Kidney (tissue), 14 donors: ENCODE measurements around the gene FOXN3. TPM values are rescaled to one million over a fixed set of nuclear protein-coding genes. Genes with fewer than 3 reads are reported as not detected.
"Not testable (repeated sequence)": the region's sequence is repeated elsewhere in the genome, so short reads cannot be mapped to it uniquely, and the experiment has no call there.

Experiments
- DNase-seq, 5 donors: peaks; one replicate each; pipeline ENCODE4 v3.0.0-alpha.2; 2013 to 2020
- FAIRE-seq: peaks from 2 replicates; lab custom pipeline; 2012; peaks lifted over from hg19 to GRCh38; lab: Jason Lieb, UNC
- H3K27ac ChIP-seq, 2 donors: one replicate each; pipeline ENCODE4 v1.7.0; 2013; ENCODE audit warnings: low read depth in 2 of 2, low read length in 2 of 2, inconsistent platforms in 1 of 2
- H3K27me3 ChIP-seq: one replicate; pipeline ENCODE4 v1.7.1; 2013; ENCODE audit warnings: low read length, inconsistent platforms; ENCODE audit not compliant: control insufficient read depth, insufficient read depth
- H3K36me3 ChIP-seq, 3 donors: one replicate each; pipeline versions ENCODE4 v1.7.0 to v1.7.1; 2013; ENCODE audit warnings: low read length in 3 of 3, control low read depth in 1 of 3, inconsistent platforms in 1 of 3; ENCODE audit not compliant: insufficient read depth in 3 of 3, control insufficient read depth in 2 of 3
- H3K4me1 ChIP-seq, 3 donors: one replicate each; pipeline versions ENCODE4 v1.7.0 to v1.7.1; 2013; ENCODE audit warnings: low read length in 3 of 3, inconsistent platforms in 1 of 3, low read depth in 1 of 3; ENCODE audit not compliant: control insufficient read depth in 2 of 3, insufficient read depth in 2 of 3
- H3K4me3 ChIP-seq, 3 donors: one replicate each; pipeline versions ENCODE4 v1.7.0 to v1.8.1; 2013; ENCODE audit warnings: low read length in 3 of 3, control low read depth in 1 of 3, inconsistent platforms in 1 of 3
- H3K9ac ChIP-seq, 3 donors: one replicate each; pipeline versions ENCODE4 v1.7.0 to v1.7.1; 2013; ENCODE audit warnings: low read length in 3 of 3, control low read depth in 1 of 3, inconsistent platforms in 1 of 3
- H3K9me3 ChIP-seq, 3 donors: one replicate each; pipeline versions ENCODE4 v1.7.0 to v1.7.1; 2013; ENCODE audit warnings: low read length in 3 of 3, control low read depth in 1 of 3, inconsistent platforms in 1 of 3; ENCODE audit not compliant: control insufficient read depth in 2 of 3, insufficient read depth in 1 of 3
- CTCF ChIP-seq: IDR thresholded peaks from 3 replicates; pipeline ENCODE4 v1.5.1; 2012; ENCODE audit warnings: mild to moderate bottlenecking, moderate library complexity, borderline replicate concordance; ENCODE audit not compliant: insufficient read depth; ENCODE audit errors: extremely low read depth
- intact Hi-C: fragments of 100-400 bp; cut with DNase I; formaldehyde crosslinking; loops from one replicate; pipeline ENCODE4 v1.11.1; 2022
- polyA plus RNA-seq: library from polyadenylated mRNA; stranded (reverse); fragments of 350-450 nt; fragmentation: Illumina TruSeq; extraction: RNeasy Lipid Tissue Mini Kit (QIAGEN cat#74804); gene quantifications from one replicate; pipeline ENCODE4 v1.2.3, GENCODE V29; 2014; ENCODE audit warnings: low read depth, low replicate concordance; ENCODE audit not compliant: insufficient read depth
- total RNA-seq: library from RNA; stranded (reverse); fragmentation: NEBNext Ultra II Directional; extraction: Animal tissue kit (Norgen Biotek cat#: 25700); gene quantifications from one replicate; pipeline ENCODE4 v1.2.1, GENCODE V29; 2021
- donor health status: control.
- donor health status: control.
- donor health status: control.
- donor health status: control.
- donor health status: control.
- donor health status: DM: yes; HTN: yes; CAD: no.
- donor health status: Normal renal cell carcinoma (clear cell type).

Gene FOXN3
- total and polyA plus RNA-seq, 2 donors from 2014 or later, result 6.4 to 50.1 TPM

- no peak for FAIRE-seq
- intact Hi-C loops, result no loop called here
- H3K4me3 ChIP-seq, result no peak overlapping the region
Measured at GRCh38 chr14:89117012-89117411, 300.0 kb downstream of the FOXN3 start.

GRCh38 chr14:89114109-89114508 is 302.9 kb downstream of the FOXN3 start:
- no peaks in the 10 kb centered on the region for H3K4me1 ChIP-seq
- intact Hi-C loops, result no loop called here
- no peak overlapping the region for H3K27ac ChIP-seq
- no peak overlapping the region for H3K9ac ChIP-seq
- no peaks in the 10 kb centered on the region for H3K36me3 ChIP-seq
- H3K4me3 ChIP-seq, result no peak overlapping the region
- H3K9me3 ChIP-seq, result no peaks in the 10 kb centered on the region
- no peak for TF ChIP-seq CTCF
- no peaks in the 10 kb centered on the region for H3K27me3 ChIP-seq
- DNase-seq (no peak), FAIRE-seq (no peak)

More at GRCh38 chr14:89117012-89117411, 300.0 kb downstream of the FOXN3 start:
- Histone ChIP-seq H3K27ac (no peak overlapping the region), H3K9ac (no peak overlapping the region), H3K36me3 (no peaks in the 10 kb centered on the region), H3K4me1 (no peaks in the 10 kb centered on the region), H3K27me3 (no peaks in the 10 kb centered on the region), H3K9me3 (no peaks in the 10 kb centered on the region)
- peak in 1 of 5 donors; percentile 17 for DNase-seq
- TF ChIP-seq CTCF, result no peak

- H3K4me1 ChIP-seq, result no peaks in the 10 kb centered on the region
- no peak for TF ChIP-seq CTCF
- no peaks in the 10 kb centered on the region for H3K9me3 ChIP-seq
- no peak overlapping the region for H3K9ac ChIP-seq
- H3K4me3 ChIP-seq, result no peak overlapping the region
- no peaks in the 10 kb centered on the region for H3K36me3 ChIP-seq
- no peaks in the 10 kb centered on the region for H3K27me3 ChIP-seq
- no peak overlapping the region for H3K27ac ChIP-seq
- FAIRE-seq (no peak), DNase-seq (no peak)
- intact Hi-C loops, result no loop called here
Measured at GRCh38 chr14:89112720-89113119, 304.3 kb downstream of the FOXN3 start.

- H3K36me3 ChIP-seq, FAIRE-seq, H3K9me3 ChIP-seq, H3K4me1 ChIP-seq, H3K4me3 ChIP-seq, H3K9ac ChIP-seq, intact Hi-C loops, H3K27ac ChIP-seq, H3K27me3 ChIP-seq: not testable (repeated sequence)
- DNase-seq, result peak in 1 of 5 donors; percentile 53
Measured at GRCh38 chr14:89111766-89112543, 305.1 kb downstream of the FOXN3 start.

- H3K4me1 ChIP-seq, intact Hi-C loops, H3K27me3 ChIP-seq, H3K27ac ChIP-seq, H3K36me3 ChIP-seq, FAIRE-seq, H3K9me3 ChIP-seq, H3K9ac ChIP-seq, DNase-seq, H3K4me3 ChIP-seq: not testable (repeated sequence)
Measured at GRCh38 chr14:89111232-89111631, 305.8 kb downstream of the FOXN3 start.
